ENCODE data around the gene GPR42.

DNA sequence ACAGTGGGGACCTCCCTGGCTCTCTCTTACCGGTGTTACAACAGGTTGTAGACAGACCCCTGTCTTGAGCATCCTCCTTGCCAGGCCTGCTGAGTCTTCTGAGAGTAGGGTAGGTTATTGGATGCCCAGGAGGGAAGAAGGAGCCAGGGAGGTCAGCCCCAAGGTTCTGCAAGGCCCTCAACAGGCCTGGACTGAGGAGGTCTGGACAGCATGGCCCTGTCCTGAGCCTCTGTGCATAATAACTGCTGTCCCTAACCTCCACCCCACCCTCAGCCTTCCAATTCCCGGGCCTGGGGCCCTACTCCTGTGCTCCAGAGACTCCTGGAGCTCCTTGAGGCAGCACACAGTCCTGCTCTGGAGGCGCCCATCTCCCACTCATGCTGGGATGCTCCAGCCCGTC, 41.5 kb upstream of the GPR42 start:
- TF ChIP-seq YY1 (IDR thresholded peaks at IDR 0.05; ENCODE audit: insufficient read depth, insufficient read length) = no peak
- TF ChIP-seq ZNF274 (IDR thresholded peaks at IDR 0.05; ENCODE audit: low read depth, low read length) = no peak

All from NT2/D1 (cell line).